Esophagus muscularis mucosa (tissue), 4 donors: ENCODE measurements around the gene MRTFB. TPM values are rescaled to one million over a fixed set of nuclear protein-coding genes. Genes with fewer than 3 reads are reported as not detected.
"Not testable (repeated sequence)": the region's sequence is repeated elsewhere in the genome, so short reads cannot be mapped to it uniquely, and the experiment has no call there.

Experiments
- DNase-seq: peaks from one replicate; pipeline ENCODE4 v3.0.0-alpha.2; 2017; ENCODE audit errors: extremely low spot score
- H3K27ac ChIP-seq, 4 donors: fragments of 200-600 bp; sonication (generic); replicated peaks in 1 of 4; 1 replicate in 3 of 4; 2 replicates in 1 of 4; pipeline ENCODE4 v1.5.1; 2016 to 2019; ENCODE audit warnings: mild to moderate bottlenecking in 1 of 4
- H3K27me3 ChIP-seq, 4 donors: fragments of 200-600 bp; sonication (generic); one replicate each; pipeline versions ENCODE4 v1.5.1 to v1.6.0; 2016 to 2019
- H3K36me3 ChIP-seq, 4 donors: fragments of 200-600 bp; sonication (generic); one replicate each; pipeline ENCODE4 v1.5.1; 2016 to 2019
- H3K4me1 ChIP-seq, 4 donors: fragments of 200-600 bp; sonication (generic); one replicate each; pipeline ENCODE4 v1.5.1; 2016 to 2019
- H3K4me3 ChIP-seq, 4 donors: fragments of 200-600 bp; sonication (generic); 1 replicate in 2 of 4; 2 replicates in 2 of 4; pipeline ENCODE4 v1.5.1; 2016 to 2019; ENCODE audit warnings: mild to moderate bottlenecking in 4 of 4, moderate library complexity in 1 of 4
- H3K9me3 ChIP-seq, 4 donors: fragments of 200-600 bp; sonication (generic); 1 replicate in 3 of 4; 2 replicates in 1 of 4; pipeline ENCODE4 v1.5.1; 2016 to 2019
- CTCF ChIP-seq, 3 experiments: fragments of 200-600 bp in 2 of 3; fragments of 450-650 bp in 1 of 3; sonication (generic) in 2 of 3; IDR thresholded peaks; one replicate each; pipeline ENCODE4 v1.5.1; 2017 to 2019; ENCODE audit warnings: antibody characterized with exemption in 3 of 3, mild to moderate bottlenecking in 2 of 3, moderate library complexity in 1 of 3
- EP300 ChIP-seq: sonication (generic); formaldehyde crosslinking; IDR thresholded peaks from one replicate; pipeline ENCODE4 v1.6.1; 2017; ENCODE audit warnings: antibody characterized with exemption
- POLR2A ChIP-seq: fragments of 450-650 bp; IDR thresholded peaks from one replicate; pipeline ENCODE4 v1.6.1; 2017; ENCODE audit warnings: antibody characterized with exemption, moderate library complexity, mild to moderate bottlenecking, low read depth
- POLR2AphosphoS5 ChIP-seq, 2 donors: sonication (generic); formaldehyde crosslinking; IDR thresholded peaks; one replicate each; pipeline ENCODE4 v1.6.1; 2017; ENCODE audit warnings: antibody characterized with exemption in 2 of 2
- WGBS: methylation state at CpG from one replicate; pipeline ENCODE4 v1.1.5; 2018; 5-methylcytosine and 5-hydroxymethylcytosine counted together
- intact Hi-C: fragments of 100-400 bp; cut with DNase I; formaldehyde crosslinking; loops from one replicate; pipeline ENCODE4 v1.15.1; 2023
- total RNA-seq, 4 donors: library from RNA; depleted of rRNA; stranded (reverse); fragments of >200 nt; gene quantifications; one replicate each; pipeline versions ENCODE4 v1.1.0 to v1.2.1, GENCODE V29; 2016

MRTFB gene
- total RNA-seq, result 10 to 100 TPM; 36.3 to 63.6 (median 48.2) TPM

- no CpG with 5 or more reads among the region's 86 CpGs for WGBS
Observed at GRCh38 chr16:14070877-14071575, at the start of gene MRTFB. TSS of gene MRTFB (plus strand) at chr16:14071319. CDS start at chr16:14140607, 69,288 bp downstream.

GRCh38 chr16:14023526-14023925, 47.6 kb upstream of the MRTFB start:
- H3K9me3 ChIP-seq, H3K27me3 ChIP-seq, DNase-seq, H3K4me1 ChIP-seq, intact Hi-C loops, H3K36me3 ChIP-seq, H3K27ac ChIP-seq, H3K4me3 ChIP-seq: not testable (repeated sequence)
- 84% methylated on average over 4 of the region's 4 CpGs for WGBS

More at GRCh38 chr16:14070877-14071575, at the start of gene MRTFB:
- no peak for DNase-seq
- intact Hi-C loops, result loop anchor here (5.0 to 10.0 kb wide), 3 partner anchors 116 to 174 kb away; partner anchors contain the start of gene ERCC4
- H3K27me3 ChIP-seq, result no peaks in the 10 kb centered on the region
- H3K27ac ChIP-seq, result peak within 1 kb of the TSS; percentile 82 to 88 (median 86)
- peak within 1 kb of the TSS; percentile 80 to 95 (median 88) for H3K4me3 ChIP-seq
- TF ChIP-seq EP300 (no peak), POLR2AphosphoS5 (IDR thresholded peaks at IDR 0.05) (peak; percentile 24 to 63), POLR2A (no peak), CTCF (IDR thresholded peaks at IDR 0.05) (no peak)
- peaks cover 0 to 6% (median under 1%) of the 10 kb centered on the region in 4 donors for H3K36me3 ChIP-seq
- H3K9me3 ChIP-seq, result no peaks in the 10 kb centered on the region
- peaks cover 12 to 36% (median 30%) of the 10 kb centered on the region in 4 donors for H3K4me1 ChIP-seq

- intact Hi-C loops, result no loop called here
- DNase-seq, result no peak
- Histone ChIP-seq H3K4me3 (no peak overlapping the region), H3K9me3 (no peaks in the 10 kb centered on the region), H3K36me3 (no peaks in the 10 kb centered on the region), H3K27me3 (no peaks in the 10 kb centered on the region), H3K4me1 (peaks cover 0 to 6% (median 2%) of the 10 kb centered on the region in 4 donors), H3K27ac (no peak overlapping the region)
- 42% methylated on average over 2 of the region's 2 CpGs for WGBS
- TF ChIP-seq POLR2AphosphoS5 (IDR thresholded peaks at IDR 0.05), result no peak
- TF ChIP-seq POLR2A, result no peak
- no peak for TF ChIP-seq EP300
- TF ChIP-seq CTCF (IDR thresholded peaks at IDR 0.05), result peak in 1 of 3 experiments; percentile 6
Observed at GRCh38 chr16:14024283-14024682, 46.8 kb upstream of the MRTFB start.

GRCh38 chr16:14026572-14027285, 44.4 kb upstream of the MRTFB start:
- Histone ChIP-seq H3K9me3 (no peaks in the 10 kb centered on the region), H3K4me3 (no peak overlapping the region), H3K27ac (no peak overlapping the region), H3K36me3 (no peaks in the 10 kb centered on the region), H3K27me3 (no peaks in the 10 kb centered on the region), H3K4me1 (peaks cover 0 to 7% (median 5%) of the 10 kb centered on the region in 4 donors)
- DNase-seq, result no peak
- 92% methylated on average over 3 of the region's 3 CpGs for WGBS
- TF ChIP-seq POLR2AphosphoS5 (IDR thresholded peaks at IDR 0.05) (no peak), CTCF (IDR thresholded peaks at IDR 0.05) (no peak), POLR2A (no peak), EP300 (no peak)
- intact Hi-C loops, result no loop called here

GRCh38 chr16:14028202-14028601, 42.9 kb upstream of the MRTFB start:
- no peaks in the 10 kb centered on the region for H3K27me3 ChIP-seq

More at GRCh38 chr16:14028202-14028601, 42.9 kb upstream of the MRTFB start:
- Histone ChIP-seq H3K4me1 (peaks cover 0 to 7% (median 5%) of the 10 kb centered on the region in 4 donors), H3K4me3 (no peak overlapping the region), H3K27ac (no peak overlapping the region), H3K36me3 (no peaks in the 10 kb centered on the region), H3K9me3 (no peaks in the 10 kb centered on the region)
- no peak for DNase-seq
- WGBS, result 67% methylated on average over 2 of the region's 3 CpGs
- no peak for TF ChIP-seq EP300
- TF ChIP-seq POLR2AphosphoS5 (IDR thresholded peaks at IDR 0.05), result no peak
- no peak for TF ChIP-seq POLR2A
- no peak for TF ChIP-seq CTCF (IDR thresholded peaks at IDR 0.05)
- intact Hi-C loops, result no loop called here
